PC-9 (cell line): ENCODE data around the gene C2CD4C.

ENCODE experiments used
- CTCF ChIP-seq: fragments of 200-600 bp; sonication (generic); conservative IDR thresholded peaks from 2 replicates; pipeline ENCODE4 v1.6.1; 2017; ENCODE audit warnings: mixed run types, antibody characterized with exemption, mild to moderate bottlenecking, moderate library complexity
- EZH2 ChIP-seq: fragments of 200-600 bp; sonication (generic); IDR thresholded peaks from 2 replicates; pipeline ENCODE4 v1.8.0; 2017; ENCODE audit warnings: antibody characterized with exemption, low read depth

- no peak for TF ChIP-seq EZH2
- no peak for TF ChIP-seq CTCF
Measured at GRCh38 chr19:405121-405965, 3.6 kb downstream of the C2CD4C start.
